ENCODE results near the gene SBSN. TPM values are rescaled to one million over a fixed set of nuclear protein-coding genes. Genes with fewer than 3 reads are reported as not detected.
A peak's percentile ranks its signal among the peaks of the same experiment; 100 is the strongest.

SBSN gene
- total RNA-seq, 4 donors from 2014 or later: 0.93 TPM; not detected in 3

- DNase-seq (ENCODE audit: low spot score): no peak
- ATAC-seq (ENCODE audit: low FRiP score): no peak
- TF ChIP-seq CTCF (IDR thresholded peaks at IDR 0.05): no peak
Measured at GRCh38 chr19:35518313-35518712, 9.8 kb downstream of the SBSN start.

GRCh38 chr19:35517342-35517741, 10.8 kb downstream of the SBSN start:
- ATAC-seq (ENCODE audit: low FRiP score): no peak
- TF ChIP-seq CTCF (IDR thresholded peaks at IDR 0.05): no peak
- no peak for DNase-seq (ENCODE audit: low spot score)

GRCh38 chr19:35516310-35516709, 11.8 kb downstream of the SBSN start:
- TF ChIP-seq CTCF (IDR thresholded peaks at IDR 0.05): no peak
- ATAC-seq (ENCODE audit: low FRiP score) (no peak), DNase-seq (ENCODE audit: low spot score) (no peak)

GRCh38 chr19:35514282-35514809, 13.8 kb downstream of the SBSN start:
- peak; percentile 68 for ATAC-seq (ENCODE audit: low FRiP score)
- TF ChIP-seq CTCF (IDR thresholded peaks at IDR 0.05): no peak
- DNase-seq (ENCODE audit: low spot score): no peak

GRCh38 chr19:35513628-35514281, 14.4 kb downstream of the SBSN start, which contains the start of gene DMKN:
TSS of gene DMKN (minus strand) at chr19:35513649. CDS start at chr19:35513475, 174 bp downstream.
- no peak for TF ChIP-seq CTCF (IDR thresholded peaks at IDR 0.05)
- no peak for DNase-seq (ENCODE audit: low spot score)
- peak; percentile 59 for ATAC-seq (ENCODE audit: low FRiP score)

- DNase-seq (ENCODE audit: low spot score) (no peak), ATAC-seq (ENCODE audit: low FRiP score) (no peak)
- no peak for TF ChIP-seq CTCF (IDR thresholded peaks at IDR 0.05)
Measured at GRCh38 chr19:35512831-35513627, 15.1 kb downstream of the SBSN start.
